ENCODE results near the gene FMNL3.

FMNL3 gene

GRCh38 chr12:49636574-49636973, 70.6 kb downstream of the FMNL3 start:
- no peak for TF ChIP-seq CTCF (IDR thresholded peaks at IDR 0.05; ENCODE audit: insufficient read depth, low read depth, low read length, missing control alignments)
- DNase-seq (ENCODE audit: low read depth): no peak
- no peak overlapping the region for H3K4me3 ChIP-seq (ENCODE audit: low read length)

DNA sequence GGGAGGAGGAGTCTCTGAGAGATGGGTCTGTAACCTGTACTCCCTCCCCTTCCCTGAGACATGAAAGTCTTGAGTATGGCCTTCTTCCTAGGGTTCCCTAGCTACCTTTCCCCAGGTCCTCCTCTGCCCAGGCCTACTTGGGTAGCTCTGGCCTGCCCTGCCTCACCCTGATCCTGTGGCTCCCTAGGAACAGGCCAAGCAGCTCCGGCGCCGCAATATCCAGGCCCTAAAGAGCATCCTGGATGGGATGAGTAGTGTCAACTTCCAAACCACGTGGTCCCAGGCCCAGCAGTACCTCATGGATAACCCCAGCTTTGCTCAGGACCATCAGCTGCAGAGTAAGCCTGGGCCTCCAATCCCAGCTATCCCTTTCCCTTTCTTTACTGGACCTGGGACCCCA, 71.5 kb downstream of the FMNL3 start:
- no peak overlapping the region for H3K4me3 ChIP-seq (ENCODE audit: low read length)
- no peak for TF ChIP-seq CTCF (IDR thresholded peaks at IDR 0.05; ENCODE audit: insufficient read depth, low read depth, low read length, missing control alignments)
- DNase-seq (ENCODE audit: low read depth): no peak

DNA sequence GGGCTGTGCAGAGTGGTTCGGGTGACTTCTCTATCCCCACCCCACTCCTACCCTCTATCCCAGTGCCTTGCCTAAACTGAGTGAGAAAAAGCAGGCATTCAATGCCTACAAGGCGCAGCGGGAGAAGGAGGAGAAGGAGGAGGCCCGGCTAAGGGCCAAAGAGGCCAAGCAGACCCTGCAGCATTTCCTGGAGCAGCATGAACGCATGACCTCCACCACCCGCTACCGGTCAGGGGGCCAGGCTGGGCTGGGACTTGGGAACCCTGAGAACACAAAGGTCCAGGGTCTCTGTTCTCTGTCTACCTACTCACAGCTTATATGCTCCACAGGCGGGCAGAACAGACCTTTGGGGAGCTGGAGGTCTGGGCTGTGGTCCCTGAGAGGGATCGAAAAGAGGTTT, 72.2 kb downstream of the FMNL3 start:
- H3K4me3 ChIP-seq (ENCODE audit: low read length): no peak overlapping the region
- no peak for TF ChIP-seq CTCF (IDR thresholded peaks at IDR 0.05; ENCODE audit: insufficient read depth, low read depth, low read length, missing control alignments)
- DNase-seq (ENCODE audit: low read depth): no peak

GRCh38 chr12:49633703-49634345, 73.4 kb downstream of the FMNL3 start:
- H3K4me3 ChIP-seq (ENCODE audit: low read length): no peak overlapping the region
- no peak for TF ChIP-seq CTCF (IDR thresholded peaks at IDR 0.05; ENCODE audit: insufficient read depth, low read depth, low read length, missing control alignments)

GRCh38 chr12:49632986-49633702, 74.1 kb downstream of the FMNL3 start:
- no peak for TF ChIP-seq CTCF (IDR thresholded peaks at IDR 0.05; ENCODE audit: insufficient read depth, low read depth, low read length, missing control alignments)
- no peak overlapping the region for H3K4me3 ChIP-seq (ENCODE audit: low read length)

More at GRCh38 chr12:49633703-49634345, 73.4 kb downstream of the FMNL3 start:
- no peak for DNase-seq (ENCODE audit: low read depth)

GRCh38 chr12:49632401-49632800, 74.8 kb downstream of the FMNL3 start:
- H3K4me3 ChIP-seq (ENCODE audit: low read length): no peak overlapping the region
- TF ChIP-seq CTCF (IDR thresholded peaks at IDR 0.05; ENCODE audit: insufficient read depth, low read depth, low read length, missing control alignments): no peak
- no peak for DNase-seq (ENCODE audit: low read depth)

More at GRCh38 chr12:49632986-49633702, 74.1 kb downstream of the FMNL3 start:
- no peak for DNase-seq (ENCODE audit: low read depth)

All from epithelial cell of esophagus (primary cell).